GM13977 (cell line): Measurements from ENCODE around the gene VPS13D.

Experiments used
- DNase-seq: peaks from one replicate; pipeline ENCODE4 v3.0.0; 2012; ENCODE audit warnings: low spot score
- in situ Hi-C: fragments of 300-500 bp; cut with MboI; formaldehyde crosslinking; loops from one replicate; pipeline ENCODE4 v1.12.0; 2022; ENCODE audit warnings: low sequenced_read_pairs, low pct_unique_long_range_greater_than_20kb, mixed read lengths, inconsistent platforms; ENCODE audit not compliant: unreplicated experiment
- TF ChIP-seq, protein P1 (sequence below): IDR thresholded peaks from 2 replicates; pipeline ENCODE4 v1.5.1; 2012; ENCODE audit warnings: mild to moderate bottlenecking, control low read depth; ENCODE audit not compliant: insufficient read depth; ENCODE audit errors: extremely low read depth, missing control alignments

Gene VPS13D

DNA sequence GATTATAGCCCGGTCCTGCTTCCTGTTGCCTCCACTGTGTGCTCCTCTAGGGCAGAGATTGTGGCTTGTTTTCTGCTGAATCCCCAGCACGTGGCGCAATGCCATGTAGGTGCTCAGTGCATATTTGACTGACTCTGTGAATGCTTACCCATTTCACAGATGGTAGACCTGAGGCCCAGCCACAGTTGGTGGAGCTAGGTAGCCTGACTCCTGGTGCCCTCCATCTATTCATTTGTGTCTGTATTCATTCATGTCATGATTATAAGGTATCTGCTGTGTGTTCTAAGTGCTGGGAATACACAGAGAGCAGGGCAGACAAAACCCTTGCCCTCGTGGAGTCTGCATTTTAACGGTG is 40.5 kb upstream of the VPS13D start:
- in situ Hi-C loops: no loop called here
- TF ChIP-seq, protein P1, sequence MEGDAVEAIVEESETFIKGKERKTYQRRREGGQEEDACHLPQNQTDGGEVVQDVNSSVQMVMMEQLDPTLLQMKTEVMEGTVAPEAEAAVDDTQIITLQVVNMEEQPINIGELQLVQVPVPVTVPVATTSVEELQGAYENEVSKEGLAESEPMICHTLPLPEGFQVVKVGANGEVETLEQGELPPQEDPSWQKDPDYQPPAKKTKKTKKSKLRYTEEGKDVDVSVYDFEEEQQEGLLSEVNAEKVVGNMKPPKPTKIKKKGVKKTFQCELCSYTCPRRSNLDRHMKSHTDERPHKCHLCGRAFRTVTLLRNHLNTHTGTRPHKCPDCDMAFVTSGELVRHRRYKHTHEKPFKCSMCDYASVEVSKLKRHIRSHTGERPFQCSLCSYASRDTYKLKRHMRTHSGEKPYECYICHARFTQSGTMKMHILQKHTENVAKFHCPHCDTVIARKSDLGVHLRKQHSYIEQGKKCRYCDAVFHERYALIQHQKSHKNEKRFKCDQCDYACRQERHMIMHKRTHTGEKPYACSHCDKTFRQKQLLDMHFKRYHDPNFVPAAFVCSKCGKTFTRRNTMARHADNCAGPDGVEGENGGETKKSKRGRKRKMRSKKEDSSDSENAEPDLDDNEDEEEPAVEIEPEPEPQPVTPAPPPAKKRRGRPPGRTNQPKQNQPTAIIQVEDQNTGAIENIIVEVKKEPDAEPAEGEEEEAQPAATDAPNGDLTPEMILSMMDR: no peak
- DNase-seq: no peak

DNA sequence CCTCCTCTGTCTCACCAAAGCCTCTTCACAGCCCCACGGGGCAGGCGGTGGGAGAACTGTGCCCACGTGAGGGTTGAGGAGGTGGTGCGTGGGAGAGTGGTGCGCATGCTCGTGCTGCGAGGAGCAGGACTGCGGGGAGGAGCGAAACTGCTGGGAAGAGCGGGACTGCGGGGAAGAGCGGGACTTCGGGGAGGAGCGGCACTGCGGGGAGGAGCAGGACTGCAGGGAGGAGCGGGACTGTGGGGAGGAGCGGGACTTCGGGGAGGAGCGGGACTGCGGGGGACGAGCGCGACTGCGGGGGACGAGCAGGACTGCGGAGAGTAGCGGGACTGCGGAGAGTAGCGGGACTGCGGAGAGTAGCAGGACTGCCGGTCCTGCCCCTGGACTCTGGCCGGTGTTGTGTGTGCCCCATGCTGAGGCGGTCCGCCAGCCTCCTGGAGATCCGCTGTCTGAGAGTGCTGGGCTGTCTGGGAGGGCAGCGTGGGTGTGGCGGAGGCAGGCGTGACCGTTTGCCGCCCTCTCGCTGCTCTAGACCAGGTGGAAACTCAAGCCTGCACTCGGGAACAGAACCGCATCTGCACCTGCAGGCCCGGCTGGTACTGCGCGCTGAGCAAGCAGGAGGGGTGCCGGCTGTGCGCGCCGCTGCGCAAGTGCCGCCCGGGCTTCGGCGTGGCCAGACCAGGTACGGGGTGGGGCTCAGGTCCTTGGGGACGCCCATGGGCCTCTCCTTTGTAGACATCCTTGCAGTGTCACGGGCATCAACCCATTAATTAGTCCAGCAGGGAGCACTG is 38.4 kb upstream of the VPS13D start:
- in situ Hi-C loops: no loop called here
- TF ChIP-seq, protein P1: no peak
- no peak for DNase-seq

DNA sequence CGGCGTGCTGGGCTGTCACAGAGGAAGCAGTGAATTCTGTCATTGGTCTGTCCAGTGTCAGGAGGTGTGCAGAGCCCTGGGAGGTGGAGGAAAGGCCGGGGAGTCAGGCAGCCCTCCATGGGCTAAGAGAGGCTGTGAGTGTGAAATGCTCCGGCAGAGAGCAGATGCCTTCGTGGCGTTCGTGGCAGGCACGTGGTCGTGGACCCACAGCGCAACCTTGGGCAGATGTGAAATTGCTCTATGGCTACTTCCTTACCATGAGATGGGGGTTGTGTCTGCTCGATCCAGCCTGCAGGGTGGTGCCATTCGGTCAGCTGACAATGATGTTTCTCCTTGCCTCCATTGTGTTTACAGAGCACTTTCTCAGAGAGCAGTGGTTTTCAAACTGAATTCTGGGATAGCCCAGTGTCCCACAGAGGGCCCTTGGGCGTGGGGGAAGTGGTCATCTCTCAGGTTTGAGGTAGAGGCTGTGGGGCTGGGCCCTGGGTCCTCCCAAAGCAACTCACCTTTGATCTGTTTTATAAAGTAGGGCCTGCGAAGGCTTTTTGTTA is 35.1 kb upstream of the VPS13D start:
- DNase-seq: no peak
- TF ChIP-seq, protein P1: no peak
- in situ Hi-C loops: no loop called here

- no peak for DNase-seq
- TF ChIP-seq, protein P1: no peak
- in situ Hi-C loops: no loop called here
These were observed 34.4 kb upstream of the VPS13D start for GRCh38 chr1:12195416-12195815.

GRCh38 chr1:12196641-12197482 is 33.0 kb upstream of the VPS13D start:
- in situ Hi-C loops: no loop called here
- no peak for DNase-seq
- TF ChIP-seq, protein P1: no peak

DNA sequence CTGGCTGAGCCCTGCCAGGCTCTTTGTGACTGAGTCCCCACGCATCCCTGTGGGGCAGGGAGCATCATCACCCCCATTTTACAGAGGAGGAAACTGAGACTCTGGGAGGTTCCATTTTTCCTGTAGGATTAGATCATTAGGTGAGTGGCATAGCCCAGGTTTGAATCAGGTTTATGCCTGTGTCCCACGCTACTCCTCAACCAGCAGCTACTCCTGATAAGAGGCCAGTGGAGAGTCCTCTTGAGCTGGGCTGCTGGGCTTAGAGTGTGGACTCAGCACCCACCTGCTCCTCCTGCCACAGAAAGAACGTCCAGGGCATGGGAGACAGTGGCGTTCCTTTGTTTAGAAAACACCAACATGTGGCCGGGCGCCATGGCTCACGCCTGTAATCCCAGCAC is 32.3 kb upstream of the VPS13D start:
- TF ChIP-seq, protein P1: no peak
- no peak for DNase-seq
- in situ Hi-C loops: no loop called here
